Measurements from ENCODE around the gene SGSM2.

Gene SGSM2

DNA sequence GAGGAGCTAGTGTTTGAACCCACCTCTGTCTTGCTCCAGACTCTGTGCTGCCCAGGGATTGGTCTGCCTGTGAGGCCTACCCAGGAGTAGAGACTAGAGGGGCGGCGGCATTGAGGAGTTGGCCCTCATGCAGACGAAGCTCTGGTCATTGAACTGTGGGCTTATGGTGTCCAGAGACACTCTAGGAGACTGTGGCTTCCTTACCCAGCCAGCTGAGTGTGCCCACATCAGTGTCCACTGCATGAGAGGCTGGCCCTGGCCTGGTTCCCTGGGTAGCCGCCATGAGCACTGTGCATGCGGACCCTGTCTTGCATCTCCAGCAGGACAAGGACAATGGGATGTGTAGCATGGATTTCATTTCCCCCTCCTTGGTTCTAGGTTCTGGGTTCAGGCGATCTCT, 14.0 kb downstream of the SGSM2 start:
- TF ChIP-seq, protein P1, sequence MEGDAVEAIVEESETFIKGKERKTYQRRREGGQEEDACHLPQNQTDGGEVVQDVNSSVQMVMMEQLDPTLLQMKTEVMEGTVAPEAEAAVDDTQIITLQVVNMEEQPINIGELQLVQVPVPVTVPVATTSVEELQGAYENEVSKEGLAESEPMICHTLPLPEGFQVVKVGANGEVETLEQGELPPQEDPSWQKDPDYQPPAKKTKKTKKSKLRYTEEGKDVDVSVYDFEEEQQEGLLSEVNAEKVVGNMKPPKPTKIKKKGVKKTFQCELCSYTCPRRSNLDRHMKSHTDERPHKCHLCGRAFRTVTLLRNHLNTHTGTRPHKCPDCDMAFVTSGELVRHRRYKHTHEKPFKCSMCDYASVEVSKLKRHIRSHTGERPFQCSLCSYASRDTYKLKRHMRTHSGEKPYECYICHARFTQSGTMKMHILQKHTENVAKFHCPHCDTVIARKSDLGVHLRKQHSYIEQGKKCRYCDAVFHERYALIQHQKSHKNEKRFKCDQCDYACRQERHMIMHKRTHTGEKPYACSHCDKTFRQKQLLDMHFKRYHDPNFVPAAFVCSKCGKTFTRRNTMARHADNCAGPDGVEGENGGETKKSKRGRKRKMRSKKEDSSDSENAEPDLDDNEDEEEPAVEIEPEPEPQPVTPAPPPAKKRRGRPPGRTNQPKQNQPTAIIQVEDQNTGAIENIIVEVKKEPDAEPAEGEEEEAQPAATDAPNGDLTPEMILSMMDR (IDR thresholded peaks at IDR 0.05; ENCODE audit: insufficient read depth, low read length, poor library complexity, severe bottlenecking): no peak
- H3K36me3 ChIP-seq (ENCODE audit: control insufficient read depth, insufficient read depth, low read length): no peaks in the 10 kb centered on the region
- no peaks in the 10 kb centered on the region for H3K27me3 ChIP-seq (replicated peaks; ENCODE audit: control insufficient read depth, insufficient read depth, low read length)
- no peak for DNase-seq (ENCODE audit: extremely low read depth, insufficient read length)
- H3K4me3 ChIP-seq (replicated peaks; ENCODE audit: low read depth, low read length): no peak overlapping the region

DNA sequence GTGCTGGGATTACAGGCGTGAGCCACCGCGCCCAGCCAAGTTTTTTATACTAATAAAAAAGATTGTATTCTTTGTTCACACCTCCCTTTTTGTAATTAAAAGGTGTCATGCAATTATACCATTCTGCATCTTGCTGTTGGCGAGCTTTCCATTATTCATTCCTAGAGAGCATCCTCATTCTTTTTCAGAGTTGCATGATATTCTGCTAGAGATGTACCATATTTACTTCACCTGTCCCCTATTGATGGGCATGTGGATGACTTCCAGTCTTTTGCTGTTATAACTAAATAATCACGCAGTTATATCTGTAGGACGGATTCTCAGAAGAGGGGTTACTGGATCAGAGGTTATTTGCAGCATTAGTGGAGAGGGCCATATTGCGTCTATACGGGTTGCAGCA, 17.0 kb downstream of the SGSM2 start:
- Histone ChIP-seq H3K4me3 (replicated peaks; ENCODE audit: low read depth, low read length) (no peak overlapping the region), H3K36me3 (ENCODE audit: control insufficient read depth, insufficient read depth, low read length) (no peaks in the 10 kb centered on the region; the same call in 1 of the 2 replicates), H3K27me3 (replicated peaks; ENCODE audit: control insufficient read depth, insufficient read depth, low read length) (no peaks in the 10 kb centered on the region)
- TF ChIP-seq, protein P1 (IDR thresholded peaks at IDR 0.05; ENCODE audit: insufficient read depth, low read length, poor library complexity, severe bottlenecking): no peak
- DNase-seq (ENCODE audit: extremely low read depth, insufficient read length): no peak

DNA sequence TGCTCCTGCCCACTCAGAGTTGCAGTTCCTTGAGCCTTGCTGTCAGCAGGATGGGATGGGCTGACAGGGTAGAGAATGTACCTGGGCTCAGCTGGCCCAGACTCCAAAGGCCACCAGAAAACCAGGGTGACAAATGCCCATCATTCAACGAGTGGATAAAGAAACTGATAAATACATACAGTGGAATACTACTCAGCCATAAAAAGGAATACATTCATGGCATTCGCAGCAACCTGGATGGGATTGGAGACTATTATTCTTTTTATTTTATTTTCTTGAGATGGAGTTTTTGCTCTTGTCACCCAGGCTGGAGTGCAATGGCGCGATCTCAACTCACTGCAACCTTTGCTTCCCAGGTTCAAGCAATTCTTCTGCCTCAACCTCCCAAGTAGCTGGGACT, 19.9 kb downstream of the SGSM2 start:
- TF ChIP-seq, protein P1 (IDR thresholded peaks at IDR 0.05; ENCODE audit: insufficient read depth, low read length, poor library complexity, severe bottlenecking): no peak
- no peaks in the 10 kb centered on the region; the same call in 1 of the 2 replicates for H3K36me3 ChIP-seq (ENCODE audit: control insufficient read depth, insufficient read depth, low read length)
- DNase-seq (ENCODE audit: extremely low read depth, insufficient read length): no peak
- H3K27me3 ChIP-seq (replicated peaks; ENCODE audit: control insufficient read depth, insufficient read depth, low read length): no peaks in the 10 kb centered on the region
- H3K4me3 ChIP-seq (replicated peaks; ENCODE audit: low read depth, low read length): no peak overlapping the region

DNA sequence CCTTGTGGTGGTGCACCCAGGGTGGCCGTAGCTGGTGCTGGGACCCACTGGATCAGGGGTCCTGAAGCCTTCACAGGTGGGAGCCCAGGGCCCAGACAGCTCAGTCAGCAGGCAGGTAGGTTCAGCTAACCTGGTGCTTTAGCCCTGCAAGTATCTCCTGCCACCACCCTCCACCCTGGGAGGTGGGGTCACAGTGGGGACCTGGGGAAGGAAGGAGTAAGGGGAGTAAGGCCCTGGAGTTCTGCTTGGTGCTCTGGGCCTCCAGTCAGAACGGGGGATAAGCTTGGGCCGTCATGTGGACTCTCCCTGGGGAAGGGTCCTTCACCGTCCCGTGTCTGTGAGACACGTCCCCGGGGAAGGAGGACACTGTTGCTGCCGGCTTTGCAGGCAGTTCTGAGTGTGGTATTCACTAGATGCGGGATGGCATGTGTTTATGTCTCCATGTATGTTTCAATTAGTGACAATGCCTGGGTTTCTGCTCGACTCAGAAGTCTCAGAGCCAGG, 20.7 kb downstream of the SGSM2 start:
- TF ChIP-seq, protein P1 (IDR thresholded peaks at IDR 0.05; ENCODE audit: insufficient read depth, low read length, poor library complexity, severe bottlenecking): no peak
- no peak overlapping the region for H3K4me3 ChIP-seq (replicated peaks; ENCODE audit: low read depth, low read length)
- DNase-seq (ENCODE audit: extremely low read depth, insufficient read length): no peak

DNA sequence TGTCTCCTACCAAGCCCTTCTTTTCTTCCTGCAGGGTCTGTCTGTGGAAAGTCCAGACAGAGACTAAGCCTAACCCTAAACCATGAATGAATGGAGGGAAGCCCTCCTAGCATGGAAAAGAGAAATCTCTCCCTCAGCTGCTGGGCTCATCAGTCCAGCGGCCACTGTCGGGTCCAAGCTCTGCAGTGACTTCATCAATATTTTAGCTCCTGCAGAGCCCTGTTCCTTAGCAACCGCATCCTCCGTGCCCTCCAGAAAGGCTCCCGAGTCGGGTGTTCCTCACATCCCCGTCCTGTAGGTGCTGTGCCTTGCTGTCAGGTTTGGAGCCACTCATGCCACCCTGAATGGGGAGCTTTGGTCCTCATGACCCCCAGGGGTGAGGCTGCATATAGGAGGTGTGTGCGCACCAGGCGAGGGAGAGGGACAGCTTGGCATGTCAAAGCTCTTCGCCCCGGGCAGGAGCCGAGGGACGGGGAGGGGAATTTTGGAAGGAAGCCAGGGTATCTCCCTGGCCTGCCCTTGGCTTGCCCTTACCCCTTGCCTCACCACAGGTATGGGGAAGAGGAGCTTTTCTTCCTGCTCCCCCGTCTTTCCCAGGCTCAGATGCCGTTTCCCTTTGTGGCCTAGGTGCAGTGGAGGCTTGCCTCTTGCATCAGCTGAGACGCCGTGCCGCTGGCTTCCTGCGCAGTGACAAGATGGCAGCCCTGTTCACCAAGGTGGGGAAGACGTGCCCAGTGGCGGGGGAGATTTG, 23.9 kb downstream of the SGSM2 start:
- no peaks in the 10 kb centered on the region for H3K27me3 ChIP-seq (replicated peaks; ENCODE audit: control insufficient read depth, insufficient read depth, low read length)
- H3K4me3 ChIP-seq (replicated peaks; ENCODE audit: low read depth, low read length): no peak overlapping the region
- peaks cover 6% of the 10 kb centered on the region for H3K36me3 ChIP-seq (ENCODE audit: control insufficient read depth, insufficient read depth, low read length)
- DNase-seq (ENCODE audit: extremely low read depth, insufficient read length): no peak
- TF ChIP-seq, protein P1 (IDR thresholded peaks at IDR 0.05; ENCODE audit: insufficient read depth, low read length, poor library complexity, severe bottlenecking): no peak

More for the DNA sequence above, 20.7 kb downstream of the SGSM2 start:
- H3K27me3 ChIP-seq (replicated peaks; ENCODE audit: control insufficient read depth, insufficient read depth, low read length): no peaks in the 10 kb centered on the region
- peaks cover 4% of the 10 kb centered on the region for H3K36me3 ChIP-seq (ENCODE audit: control insufficient read depth, insufficient read depth, low read length)

Measured in GM06990 (cell line).